Thymus (tissue), 11 donors: ENCODE data around the gene VDR. TPM values are rescaled to one million over a fixed set of nuclear protein-coding genes. Genes with fewer than 3 reads are reported as not detected.
A peak's percentile ranks its signal among the peaks of the same experiment; 100 is the strongest.

Experiments
- DNase-seq, 9 donors: peaks; one replicate each; pipeline ENCODE4 v3.0.0-alpha.2; 2013; ENCODE audit warnings: low spot score in 9 of 9, low read depth in 6 of 9, missing footprints in 1 of 9
- H3K27ac ChIP-seq, 2 donors: one replicate each; pipeline ENCODE4 v1.5.1; 2013; ENCODE audit warnings: control low read depth in 1 of 2, low read depth in 1 of 2, low read length in 1 of 2, mild to moderate bottlenecking in 1 of 2, moderate library complexity in 1 of 2
- H3K27me3 ChIP-seq, 2 donors: one replicate each; pipeline ENCODE4 v1.5.1; 2013; ENCODE audit warnings: low read length in 1 of 2; ENCODE audit not compliant: control insufficient read depth in 2 of 2, insufficient read depth in 1 of 2
- H3K36me3 ChIP-seq, 2 donors: one replicate each; pipeline ENCODE4 v1.5.1; 2013; ENCODE audit warnings: low read length in 1 of 2, mild to moderate bottlenecking in 1 of 2, moderate library complexity in 1 of 2; ENCODE audit not compliant: control insufficient read depth in 2 of 2, insufficient read depth in 2 of 2
- H3K4me1 ChIP-seq, 2 donors: one replicate each; pipeline ENCODE4 v1.5.1; 2013; ENCODE audit warnings: low read length in 2 of 2; ENCODE audit not compliant: control insufficient read depth in 2 of 2, insufficient read depth in 2 of 2
- H3K4me3 ChIP-seq, 2 donors: one replicate each; pipeline ENCODE4 v1.5.1; 2013; ENCODE audit warnings: low read length in 2 of 2, control low read depth in 1 of 2, mild to moderate bottlenecking in 1 of 2
- H3K9me3 ChIP-seq, 2 donors: one replicate each; pipeline ENCODE4 v1.5.1; 2013; ENCODE audit warnings: low read length in 1 of 2, mild to moderate bottlenecking in 1 of 2; ENCODE audit not compliant: control insufficient read depth in 2 of 2, insufficient read depth in 1 of 2
- WGBS: extraction: QIAGEN DNeasy Blood & Tissue Kit; methylation state at CpG from one replicate; pipeline ENCODE4 v1.1.7; 2013; 5-methylcytosine and 5-hydroxymethylcytosine counted together
- polyA plus RNA-seq: library from polyadenylated mRNA; stranded (reverse); fragments of 200-250 nt; gene quantifications from one replicate; pipeline ENCODE4 v1.2.3, GENCODE V29; 2013
- total RNA-seq: library from RNA; stranded (reverse); fragments of 120-200 nt; gene quantifications from one replicate; pipeline ENCODE4 v1.2.4, GENCODE V29; 2013
- donor health status: healthy.

Gene VDR
- total and polyA plus RNA-seq, 2 donors, result 1.5 to 3.8 TPM

DNA sequence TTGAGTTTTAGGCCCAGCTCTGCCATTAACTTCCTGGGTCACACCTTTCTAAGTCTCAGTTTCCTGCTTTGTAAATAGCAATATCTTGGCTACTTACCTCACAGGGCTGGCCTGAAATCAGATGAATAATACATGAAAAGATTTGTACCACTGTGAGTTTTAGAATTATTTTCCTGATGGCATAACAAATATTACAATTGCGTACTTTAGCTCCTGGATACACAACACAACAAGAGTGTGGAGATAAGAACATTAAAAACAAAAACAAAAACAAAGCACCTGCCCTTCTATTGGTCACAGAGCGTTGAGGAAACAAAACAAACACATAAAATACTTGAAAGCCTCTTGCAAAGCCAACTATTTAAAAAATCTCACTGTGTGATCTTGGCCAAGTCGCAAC is 80.2 kb downstream of the VDR start:
- H3K27me3 ChIP-seq, result no peaks in the 10 kb centered on the region
- no peak for DNase-seq
- 78% methylated on average over 3 of the region's 3 CpGs for WGBS

GRCh38 chr12:47824198-47824597 is 80.6 kb downstream of the VDR start:
- H3K27ac ChIP-seq, result peak overlapping the region; percentile 90 to 94
- H3K36me3 ChIP-seq, result no peaks in the 10 kb centered on the region
- no peaks in the 10 kb centered on the region for H3K27me3 ChIP-seq
- H3K9me3 ChIP-seq, result no peaks in the 10 kb centered on the region
- peaks cover 79 to 91% of the 10 kb centered on the region in 2 donors for H3K4me1 ChIP-seq
- DNase-seq, result peak in 8 of 9 donors; percentile 74 to 97 (median 90)
- WGBS, result 12% methylated on average over 2 of the region's 2 CpGs
- H3K4me3 ChIP-seq, result peak overlapping the region; percentile 8 to 26

More for the DNA sequence above, 80.2 kb downstream of the VDR start:
- Histone ChIP-seq H3K27ac (peak overlapping the region; percentile 90 to 94), H3K36me3 (no peaks in the 10 kb centered on the region), H3K4me1 (peaks cover 83 to 95% of the 10 kb centered on the region in 2 donors), H3K9me3 (no peaks in the 10 kb centered on the region), H3K4me3 (no peak overlapping the region)

DNA sequence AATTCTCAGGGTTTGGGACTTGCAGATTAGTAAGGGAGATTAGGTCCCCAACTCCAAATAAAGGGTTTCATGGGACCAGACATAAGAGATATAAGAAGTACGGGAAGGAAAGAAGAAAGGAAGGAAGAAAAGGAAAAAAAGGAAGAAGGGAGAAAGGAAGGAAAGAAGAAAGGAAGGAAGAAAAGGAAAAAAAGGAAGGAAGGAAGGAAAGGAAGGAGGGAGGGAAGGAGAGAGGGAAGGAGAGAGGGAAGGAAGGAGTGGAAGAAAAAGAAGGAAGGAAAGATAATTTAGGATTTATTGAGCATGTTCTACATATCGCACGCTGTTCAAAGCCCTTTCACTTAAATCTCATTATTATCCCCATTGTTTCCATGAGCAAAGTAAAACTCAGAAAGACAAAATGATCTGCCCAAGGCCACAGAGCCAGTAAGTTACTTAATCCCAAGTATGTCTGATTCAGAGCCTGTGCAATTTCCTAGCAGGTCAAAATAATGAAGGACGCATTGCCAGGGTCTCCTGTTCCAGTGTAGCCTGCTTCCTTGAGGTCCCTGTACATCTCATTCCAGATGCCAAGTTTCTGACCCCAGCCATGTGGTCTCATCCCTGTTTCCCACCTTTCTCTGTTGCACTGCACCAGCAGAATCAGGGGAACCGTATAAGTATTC is 81.2 kb downstream of the VDR start:
- Histone ChIP-seq H3K4me3 (peak overlapping the region; percentile 8 to 26), H3K27me3 (no peaks in the 10 kb centered on the region), H3K9me3 (no peaks in the 10 kb centered on the region), H3K4me1 (peaks cover 73 to 84% of the 10 kb centered on the region in 2 donors), H3K36me3 (peaks cover 0 to under 1% of the 10 kb centered on the region in 2 donors), H3K27ac (peak overlapping the region; percentile 90 to 94)
- DNase-seq, result peak in 1 of 9 donors; percentile 17
- WGBS, result 87% methylated on average over 5 of the region's 5 CpGs

- DNase-seq, result peak in 1 of 9 donors; percentile 13
- Histone ChIP-seq H3K4me3 (no peak overlapping the region), H3K4me1 (peaks cover 67 to 82% of the 10 kb centered on the region in 2 donors), H3K36me3 (peaks cover 7% of the 10 kb centered on the region in 2 donors), H3K27me3 (no peaks in the 10 kb centered on the region), H3K9me3 (no peaks in the 10 kb centered on the region), H3K27ac (peak overlapping the region; percentile 84 to 94)
- WGBS, result 96% methylated on average over 3 of the region's 3 CpGs
Observed at GRCh38 chr12:47822863-47823262, 81.9 kb downstream of the VDR start.

DNA sequence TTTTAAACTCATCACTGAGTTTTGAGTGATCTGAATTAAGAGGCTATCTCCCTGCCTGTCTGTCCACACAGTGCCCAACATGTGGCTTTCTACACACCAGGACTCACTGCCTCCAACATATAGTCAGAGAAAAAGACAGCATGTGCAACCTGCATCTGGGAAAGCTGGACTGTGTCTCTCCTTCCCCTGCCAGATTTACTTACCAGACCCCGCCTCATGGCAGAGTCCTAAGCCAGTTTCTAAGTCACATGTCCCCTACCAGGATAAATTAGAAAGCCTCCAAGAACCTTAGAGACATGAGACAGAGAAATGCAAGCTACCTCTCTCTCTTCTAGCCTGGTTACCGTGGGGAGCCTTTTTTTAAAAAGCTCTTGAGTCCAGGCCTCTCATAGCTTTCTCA is 82.4 kb downstream of the VDR start:
- Histone ChIP-seq H3K36me3 (peaks cover 8 to 11% of the 10 kb centered on the region in 2 donors), H3K4me3 (no peak overlapping the region), H3K27me3 (no peaks in the 10 kb centered on the region), H3K9me3 (no peaks in the 10 kb centered on the region), H3K27ac (peak overlapping the region; percentile 84 to 94), H3K4me1 (peaks cover 66 to 82% of the 10 kb centered on the region in 2 donors)
- WGBS, result 73% methylated on average over 2 of the region's 2 CpGs
- peak in 1 of 9 donors; percentile 31 for DNase-seq

DNA sequence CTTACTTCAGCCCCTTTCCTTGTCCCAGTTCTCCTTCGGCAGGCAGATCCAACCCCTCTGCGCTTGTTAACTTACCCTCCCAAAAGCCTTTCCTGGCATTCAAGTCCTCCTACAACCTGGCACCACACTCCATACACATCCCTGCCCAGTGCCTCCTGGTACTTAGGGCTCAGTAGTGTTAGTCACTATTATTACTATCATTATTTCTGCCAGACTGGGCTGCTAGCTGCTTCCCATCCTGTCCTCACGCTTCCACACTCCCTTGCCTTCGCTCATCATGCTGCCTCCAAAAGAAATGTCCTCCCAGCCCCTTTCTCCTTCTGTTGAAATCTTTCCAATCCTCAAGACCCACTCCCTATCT is 83.5 kb downstream of the VDR start:
- Histone ChIP-seq H3K27me3 (no peaks in the 10 kb centered on the region), H3K9me3 (no peaks in the 10 kb centered on the region), H3K36me3 (peaks cover 8 to 16% of the 10 kb centered on the region in 2 donors), H3K4me3 (no peak overlapping the region), H3K4me1 (peaks cover 59 to 82% of the 10 kb centered on the region in 2 donors), H3K27ac (peak overlapping the region; percentile 11 to 94)
- WGBS, result 97% methylated on average over 4 of the region's 4 CpGs
- no peak for DNase-seq

DNA sequence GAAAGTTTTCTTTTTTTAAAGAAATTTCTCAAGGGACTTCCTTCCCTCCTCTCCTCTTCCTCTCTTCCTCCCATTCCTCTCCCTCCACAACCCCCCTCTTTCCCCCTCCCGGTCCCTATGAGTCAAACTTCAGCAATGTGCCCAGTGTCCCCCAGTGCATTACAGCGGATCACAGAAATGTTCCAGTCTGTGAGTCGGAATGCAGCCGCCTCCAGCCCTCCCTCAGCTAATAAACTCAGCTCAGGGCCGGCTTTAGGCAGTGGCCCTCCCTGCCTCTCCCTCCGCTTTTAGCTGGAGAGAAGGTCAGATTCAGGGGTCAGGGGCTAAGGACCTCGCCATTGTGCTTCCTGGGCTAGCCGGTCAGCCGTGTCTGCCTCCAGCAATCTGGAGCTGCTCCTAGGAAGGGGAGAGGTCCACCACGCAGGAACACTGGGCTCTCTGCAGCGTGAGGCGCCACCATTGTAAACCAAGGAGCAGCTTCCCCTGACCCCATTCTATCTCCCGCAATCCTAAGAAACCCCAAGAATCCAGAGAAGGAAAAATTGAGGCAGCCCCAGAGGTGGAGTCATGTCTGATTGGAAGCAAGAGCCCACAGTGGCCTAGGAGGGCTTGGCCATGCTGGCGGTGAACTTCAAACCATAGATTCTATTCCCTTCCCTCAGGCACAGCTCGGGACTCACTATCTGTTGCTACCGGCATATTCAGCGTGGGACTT is 84.0 kb downstream of the VDR start:
- Histone ChIP-seq H3K4me1 (peaks cover 58 to 82% of the 10 kb centered on the region in 2 donors), H3K36me3 (peaks cover 8 to 20% of the 10 kb centered on the region in 2 donors), H3K27me3 (no peaks in the 10 kb centered on the region), H3K9me3 (no peaks in the 10 kb centered on the region), H3K4me3 (peak overlapping the region; percentile 74 to 97), H3K27ac (peak overlapping the region; percentile 92 to 94)
- WGBS, result 91% methylated on average over 17 of the region's 17 CpGs
- DNase-seq, result no peak

DNA sequence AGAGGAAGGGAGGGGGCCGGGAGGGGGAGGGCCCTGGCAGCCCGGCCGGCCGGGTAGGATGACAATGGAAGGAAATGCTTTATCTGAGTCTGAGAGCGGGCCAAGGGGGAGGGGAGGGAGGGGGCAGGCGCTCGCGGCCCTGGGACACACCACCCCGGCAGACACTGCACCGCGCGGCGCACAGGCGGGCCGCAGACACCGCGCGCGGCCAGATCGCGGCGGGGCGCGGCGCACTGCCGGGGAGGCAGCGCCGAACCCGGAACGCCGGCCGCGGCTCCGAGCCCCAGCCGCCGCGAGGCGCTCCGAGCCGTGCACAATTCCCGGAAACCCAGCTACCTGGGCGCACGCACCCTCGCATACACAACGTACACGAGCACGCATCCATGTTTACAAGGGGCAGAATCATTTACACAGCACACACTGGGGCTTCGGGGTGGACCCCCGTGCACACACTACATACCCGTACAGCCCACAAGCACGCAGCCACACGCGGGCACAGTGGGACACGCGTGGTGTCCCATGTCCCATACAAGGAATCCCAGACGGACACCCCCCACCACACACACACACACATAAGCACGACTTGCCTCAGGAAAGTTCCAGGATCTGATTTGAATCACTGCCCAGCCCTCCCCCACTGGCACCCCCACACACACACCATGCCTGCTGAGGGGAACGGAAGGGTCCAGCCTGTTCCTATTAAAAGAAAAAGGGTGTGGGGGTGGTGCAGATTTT is 84.7 kb downstream of the VDR start, which contains the start of gene HDAC7:
TSS of gene HDAC7 (minus strand) at position 8 of the 735 bp plus-strand sequence. CDS start 118 bp downstream, outside the sequence.
- peak within 1 kb of the TSS; percentile 74 to 97 for H3K4me3 ChIP-seq
- H3K36me3 ChIP-seq, result peaks cover 8 to 23% of the 10 kb centered on the region in 2 donors
- peaks cover 54 to 82% of the 10 kb centered on the region in 2 donors for H3K4me1 ChIP-seq
- H3K27me3 ChIP-seq, result no peaks in the 10 kb centered on the region
- peak in 3 of 9 donors; percentile 79 to 87 (median 84) for DNase-seq
- H3K27ac ChIP-seq, result peak within 1 kb of the TSS; percentile 92 to 94
- WGBS, result 1% methylated on average over 58 of the region's 58 CpGs
- no peaks in the 10 kb centered on the region for H3K9me3 ChIP-seq
